IMR-90 (cell line): Measurements from ENCODE around the gene PRKACB.

Experiments used
- MAFK ChIP-seq: IDR thresholded peaks from 2 replicates; pipeline ENCODE4 v1.6.1; 2012; ENCODE audit warnings: low read depth, low read length, improper control_type of control experiment
- POLR2A ChIP-seq: IDR thresholded peaks from 2 replicates; pipeline ENCODE4 v1.6.1; 2012; ENCODE audit warnings: mild to moderate bottlenecking, low read depth, low read length
- TF ChIP-seq, protein P1 (sequence below): conservative IDR thresholded peaks from 2 replicates; pipeline ENCODE4 v1.5.1; 2012; ENCODE audit warnings: mild to moderate bottlenecking, low read depth, low read length, improper control_type of control experiment

DNA sequence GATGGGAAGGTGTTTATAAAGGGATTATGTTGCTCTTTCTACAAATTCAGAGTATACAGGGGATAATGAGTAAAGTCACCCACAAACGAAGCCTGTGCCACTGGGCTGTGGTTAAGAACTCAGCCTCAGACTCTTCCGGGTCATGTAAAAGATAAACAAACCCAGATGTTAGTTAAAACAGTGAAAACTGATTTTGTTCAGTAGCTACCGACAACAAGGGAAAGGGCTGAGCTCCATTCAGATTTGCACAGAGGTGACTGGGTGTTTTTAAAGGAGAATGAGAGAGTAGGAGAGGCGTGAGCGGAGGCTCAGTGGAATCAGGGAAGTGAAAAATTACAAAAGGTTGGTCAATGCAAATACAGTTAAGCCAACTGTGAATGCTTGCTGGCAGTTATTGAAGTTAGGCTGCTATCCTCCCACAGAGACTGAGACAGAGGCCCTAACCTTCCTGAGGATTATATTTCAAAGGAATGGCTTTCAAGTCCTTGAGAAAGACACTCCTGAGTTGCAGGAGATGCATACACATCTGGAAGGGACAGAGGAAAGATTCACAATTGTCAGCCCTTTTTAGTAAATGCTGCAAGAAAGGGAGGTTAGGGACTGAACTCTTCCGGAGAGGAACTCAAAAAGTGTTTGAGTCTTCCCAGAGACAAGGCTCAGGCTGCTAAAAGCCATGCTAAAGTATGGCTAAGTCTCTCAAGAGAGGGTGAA lies 127.5 kb downstream of the PRKACB start:
- TF ChIP-seq MAFK (no peak), POLR2A (no peak)
- TF ChIP-seq, protein P1, sequence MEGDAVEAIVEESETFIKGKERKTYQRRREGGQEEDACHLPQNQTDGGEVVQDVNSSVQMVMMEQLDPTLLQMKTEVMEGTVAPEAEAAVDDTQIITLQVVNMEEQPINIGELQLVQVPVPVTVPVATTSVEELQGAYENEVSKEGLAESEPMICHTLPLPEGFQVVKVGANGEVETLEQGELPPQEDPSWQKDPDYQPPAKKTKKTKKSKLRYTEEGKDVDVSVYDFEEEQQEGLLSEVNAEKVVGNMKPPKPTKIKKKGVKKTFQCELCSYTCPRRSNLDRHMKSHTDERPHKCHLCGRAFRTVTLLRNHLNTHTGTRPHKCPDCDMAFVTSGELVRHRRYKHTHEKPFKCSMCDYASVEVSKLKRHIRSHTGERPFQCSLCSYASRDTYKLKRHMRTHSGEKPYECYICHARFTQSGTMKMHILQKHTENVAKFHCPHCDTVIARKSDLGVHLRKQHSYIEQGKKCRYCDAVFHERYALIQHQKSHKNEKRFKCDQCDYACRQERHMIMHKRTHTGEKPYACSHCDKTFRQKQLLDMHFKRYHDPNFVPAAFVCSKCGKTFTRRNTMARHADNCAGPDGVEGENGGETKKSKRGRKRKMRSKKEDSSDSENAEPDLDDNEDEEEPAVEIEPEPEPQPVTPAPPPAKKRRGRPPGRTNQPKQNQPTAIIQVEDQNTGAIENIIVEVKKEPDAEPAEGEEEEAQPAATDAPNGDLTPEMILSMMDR: no peak
